GM18951 (cell line): ENCODE measurements around the gene DOCK2.

Experiments
- POLR2A ChIP-seq: IDR thresholded peaks from 4 replicates; pipeline ENCODE4 v1.6.1; 2011; ENCODE audit warnings: mild to moderate bottlenecking; ENCODE audit not compliant: insufficient read length, insufficient read depth; ENCODE audit errors: extremely low read depth
- in situ Hi-C: fragments of 300-500 bp; cut with MboI; formaldehyde crosslinking; loops from one replicate; pipeline ENCODE4 v1.12.0; 2022; ENCODE audit warnings: low sequenced_read_pairs, mixed read lengths, inconsistent platforms; ENCODE audit not compliant: unreplicated experiment

DOCK2 gene

DNA sequence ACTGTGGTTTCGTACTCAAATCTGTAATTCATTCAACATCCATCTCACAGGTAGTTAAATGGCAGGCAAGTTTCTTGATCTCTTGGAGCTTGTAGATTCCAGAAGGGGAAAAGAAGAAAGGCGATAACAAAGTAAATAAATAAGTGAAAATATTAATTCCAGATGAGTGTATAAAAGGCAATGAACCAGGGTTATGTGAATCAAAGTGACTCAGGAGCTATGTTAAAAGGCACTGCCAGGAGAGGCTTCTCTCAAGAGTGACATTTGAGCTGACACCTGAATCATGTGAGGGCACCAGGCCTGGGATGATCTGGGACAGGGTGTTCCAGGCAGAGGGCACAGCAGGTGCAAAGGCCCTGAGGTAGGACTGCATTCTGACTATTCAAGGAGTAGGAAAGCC, 45.0 kb downstream of the DOCK2 start:
- TF ChIP-seq POLR2A, result no peak
- in situ Hi-C loops, result no loop called here

DNA sequence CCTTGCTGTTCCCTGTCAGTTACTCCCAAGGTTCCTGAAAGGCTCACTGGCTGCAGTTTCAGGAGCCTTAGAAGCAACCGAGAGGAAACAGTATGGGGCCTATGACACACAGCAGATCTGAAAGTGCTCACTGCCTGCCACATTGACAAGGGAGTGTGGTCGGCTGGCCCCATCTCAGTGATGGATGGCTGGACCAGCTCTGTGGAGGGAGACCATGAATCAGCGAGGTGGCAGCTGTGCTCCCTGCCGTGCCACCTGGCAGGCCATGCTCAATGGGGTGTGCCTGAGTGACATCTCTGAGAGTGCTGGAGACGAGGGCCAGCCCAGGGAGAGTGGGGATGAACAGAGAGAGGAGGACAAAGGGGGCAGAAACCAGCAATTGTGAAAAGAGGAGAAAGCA, 49.1 kb downstream of the DOCK2 start:
- no peak for TF ChIP-seq POLR2A
- in situ Hi-C loops, result no loop called here

DNA sequence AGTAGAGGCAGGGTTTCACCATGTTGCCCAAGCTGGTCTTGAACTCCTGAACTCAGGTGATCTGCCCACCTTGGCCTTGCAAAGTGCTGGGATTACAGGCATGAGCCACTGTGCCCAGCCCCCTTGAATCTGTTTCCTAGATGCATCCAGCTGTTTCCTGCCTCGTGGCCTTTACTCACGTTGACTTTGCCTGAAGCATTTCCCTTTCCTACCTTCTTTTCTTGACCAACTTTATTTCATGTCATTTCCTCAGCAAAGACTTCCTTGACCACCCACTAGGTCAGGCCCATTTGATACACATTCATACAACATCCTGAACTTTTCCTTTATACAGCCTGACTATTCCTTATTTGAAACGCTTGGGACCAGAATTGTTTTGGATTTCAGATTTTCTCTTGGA, 51.0 kb downstream of the DOCK2 start:
- in situ Hi-C loops, result no loop called here
- no peak for TF ChIP-seq POLR2A

- in situ Hi-C loops, result no loop called here
- TF ChIP-seq POLR2A, result no peak
Measured at GRCh38 chr5:169691471-169691870, 54.4 kb downstream of the DOCK2 start.

DNA sequence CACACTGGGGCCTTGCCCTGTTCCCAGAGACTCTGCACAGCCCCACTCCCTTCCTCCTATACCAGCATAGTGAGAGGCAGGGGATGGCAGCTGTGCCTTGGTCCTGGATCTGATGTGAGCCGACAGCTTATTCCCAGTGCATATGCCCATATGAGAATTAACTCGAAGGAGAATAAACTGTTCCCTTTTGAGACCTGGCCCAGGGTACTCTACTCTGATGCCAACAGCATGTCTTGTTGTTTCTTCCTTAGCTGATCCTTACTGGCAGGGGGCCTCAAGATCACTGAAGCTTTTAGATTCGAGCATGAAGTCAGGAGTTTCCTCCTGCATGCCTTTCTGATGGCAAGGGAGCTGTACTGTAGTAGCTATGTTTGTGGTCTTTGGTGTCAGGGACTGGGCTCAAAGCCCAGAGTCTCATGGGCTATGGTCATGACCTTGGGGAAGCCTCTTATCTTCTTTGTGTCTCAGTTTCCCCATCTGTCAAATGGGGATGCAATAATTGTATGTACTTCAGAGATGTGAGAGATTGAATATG, 57.1 kb downstream of the DOCK2 start:
- no peak for TF ChIP-seq POLR2A
- in situ Hi-C loops, result no loop called here

GRCh38 chr5:169695025-169695625, 58.0 kb downstream of the DOCK2 start:
- in situ Hi-C loops, result no loop called here
- no peak for TF ChIP-seq POLR2A

GRCh38 chr5:169695919-169696490, 58.9 kb downstream of the DOCK2 start:
- in situ Hi-C loops, result no loop called here
- TF ChIP-seq POLR2A, result no peak

DNA sequence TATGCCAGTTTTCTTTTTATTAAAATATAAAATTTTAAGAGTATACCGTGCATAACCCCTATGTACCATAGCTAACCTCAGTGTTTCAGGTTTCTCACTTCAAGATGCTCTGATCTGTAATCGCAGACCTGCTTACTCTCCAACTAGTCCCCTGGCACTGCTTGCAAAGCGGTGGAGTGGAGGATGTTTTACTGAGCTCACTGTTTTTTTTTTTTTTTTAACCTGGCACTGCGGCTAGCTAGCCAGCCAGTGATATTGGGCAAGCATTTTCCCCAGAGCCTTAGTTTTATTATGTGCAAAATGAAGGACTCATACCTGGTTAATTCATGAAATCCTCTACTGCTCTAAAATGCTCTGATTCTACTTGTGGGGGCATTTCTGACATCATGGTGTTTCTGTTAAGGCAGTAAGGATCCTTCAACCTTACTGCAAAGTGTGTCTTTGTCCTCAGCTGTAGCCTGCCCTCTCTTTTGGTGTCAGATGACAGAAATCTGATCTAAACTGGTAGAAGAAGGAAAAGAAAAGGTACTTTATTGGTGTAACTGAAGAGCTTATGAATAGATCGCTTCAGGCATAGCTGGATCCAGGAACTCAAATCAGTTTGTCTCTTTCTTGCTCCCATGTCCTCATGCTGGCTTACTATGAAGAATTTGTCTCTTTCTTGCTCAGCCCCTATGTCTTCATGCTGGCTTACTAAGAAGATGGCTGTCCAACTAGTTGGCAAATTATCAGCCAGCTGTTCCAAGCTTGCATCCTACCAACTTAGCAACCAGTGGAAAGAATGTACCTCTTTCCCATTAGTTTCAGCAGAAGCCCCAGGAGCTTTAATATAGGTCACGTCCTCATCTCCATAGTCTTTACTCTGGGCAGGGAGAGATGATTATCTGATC, 59.8 kb downstream of the DOCK2 start:
- TF ChIP-seq POLR2A, result no peak
- in situ Hi-C loops, result no loop called here

DNA sequence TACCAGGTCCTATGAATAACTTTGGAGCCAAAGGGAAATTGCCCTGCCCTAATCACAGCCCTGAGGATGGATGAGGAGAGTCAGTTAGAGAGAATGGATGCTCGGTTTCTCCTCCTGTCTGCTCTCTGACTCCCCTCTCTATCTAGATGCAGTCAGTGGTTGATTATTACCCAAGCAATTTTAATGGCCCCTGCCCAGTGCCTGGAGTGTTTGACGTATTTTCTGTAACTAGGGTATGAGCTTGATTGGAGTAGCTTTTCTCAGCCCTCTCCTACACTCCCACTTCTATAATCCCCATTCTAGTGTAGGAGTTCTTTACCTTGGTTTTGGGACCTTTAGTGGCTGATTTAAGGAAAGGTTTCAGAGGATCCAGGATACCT, 60.4 kb downstream of the DOCK2 start:
- in situ Hi-C loops, result no loop called here
- TF ChIP-seq POLR2A, result no peak

- TF ChIP-seq POLR2A, result no peak
- in situ Hi-C loops, result no loop called here
Measured at GRCh38 chr5:169697976-169698375, 60.9 kb downstream of the DOCK2 start.

- in situ Hi-C loops, result no loop called here
Measured at GRCh38 chr5:169700611-169701010, 63.5 kb downstream of the DOCK2 start.

DNA sequence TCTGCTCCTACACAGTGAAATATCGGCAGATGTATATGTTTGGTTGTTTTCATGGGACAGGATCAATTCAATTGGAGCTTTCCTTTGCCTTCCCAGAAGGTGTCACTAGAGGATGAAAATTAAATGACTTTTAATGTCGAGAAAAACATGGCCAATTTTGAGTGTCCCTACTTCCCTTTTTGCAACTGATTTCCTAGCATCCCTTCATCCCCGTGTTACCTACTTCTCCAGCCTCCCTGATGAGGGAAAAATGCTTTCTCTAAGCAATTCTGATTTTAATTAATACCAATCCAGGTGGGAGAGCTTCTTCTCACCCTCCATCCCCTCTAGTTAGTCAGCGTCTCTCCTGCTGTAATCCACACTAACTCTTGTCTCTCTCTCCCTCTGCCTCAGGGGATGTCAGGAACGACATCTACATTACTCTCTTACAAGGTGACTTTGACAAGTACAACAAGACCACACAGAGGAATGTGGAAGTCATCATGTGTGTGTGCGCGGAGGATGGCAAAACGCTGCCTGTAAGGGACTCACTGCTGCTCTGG, 64.9 kb downstream of the DOCK2 start:
- in situ Hi-C loops, result no loop called here
- TF ChIP-seq POLR2A, result no peak

More at GRCh38 chr5:169700611-169701010, 63.5 kb downstream of the DOCK2 start:
- no peak for TF ChIP-seq POLR2A

DNA sequence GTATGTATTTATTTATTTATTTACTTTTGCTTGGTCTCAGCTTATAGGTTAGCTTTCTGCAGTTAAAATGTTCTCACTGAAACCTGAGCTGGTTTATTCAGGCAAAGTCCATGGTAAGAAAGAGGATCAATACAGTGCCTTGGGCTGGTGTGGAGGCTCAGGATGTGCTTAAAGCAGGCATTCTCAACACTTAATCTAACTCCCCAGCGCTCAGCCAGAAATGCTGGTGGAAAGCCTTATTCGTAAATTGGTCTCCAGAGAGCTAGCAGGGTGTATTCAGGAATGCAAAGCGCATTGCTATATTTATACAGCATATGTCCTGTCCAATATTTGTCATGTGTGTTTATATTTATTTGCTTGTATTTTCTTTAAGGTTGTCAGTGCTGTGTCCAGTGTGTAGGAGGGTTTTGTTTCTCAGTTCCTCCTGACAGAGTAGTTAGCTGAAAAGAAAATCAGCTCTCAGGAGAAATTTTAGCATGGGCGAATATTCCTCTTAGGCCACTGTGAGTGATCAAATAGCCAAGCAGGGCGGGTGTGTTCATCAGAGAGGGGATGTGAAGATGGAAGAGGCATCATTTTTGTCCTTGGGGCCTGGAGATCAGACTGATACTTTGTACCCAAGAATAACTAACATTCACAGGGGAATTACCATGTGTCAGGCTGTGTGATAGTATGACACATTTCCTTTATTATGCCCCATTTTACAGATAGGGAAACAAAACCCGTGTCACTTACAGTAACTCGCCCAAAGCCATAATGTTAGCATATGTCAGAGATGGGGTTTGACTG, 65.8 kb downstream of the DOCK2 start:
- in situ Hi-C loops, result no loop called here
- no peak for TF ChIP-seq POLR2A

GRCh38 chr5:169703813-169704212, 66.7 kb downstream of the DOCK2 start:
- in situ Hi-C loops, result no loop called here
- no peak for TF ChIP-seq POLR2A
